ENCODE results near the gene PUSL1.

PUSL1 gene

DNA sequence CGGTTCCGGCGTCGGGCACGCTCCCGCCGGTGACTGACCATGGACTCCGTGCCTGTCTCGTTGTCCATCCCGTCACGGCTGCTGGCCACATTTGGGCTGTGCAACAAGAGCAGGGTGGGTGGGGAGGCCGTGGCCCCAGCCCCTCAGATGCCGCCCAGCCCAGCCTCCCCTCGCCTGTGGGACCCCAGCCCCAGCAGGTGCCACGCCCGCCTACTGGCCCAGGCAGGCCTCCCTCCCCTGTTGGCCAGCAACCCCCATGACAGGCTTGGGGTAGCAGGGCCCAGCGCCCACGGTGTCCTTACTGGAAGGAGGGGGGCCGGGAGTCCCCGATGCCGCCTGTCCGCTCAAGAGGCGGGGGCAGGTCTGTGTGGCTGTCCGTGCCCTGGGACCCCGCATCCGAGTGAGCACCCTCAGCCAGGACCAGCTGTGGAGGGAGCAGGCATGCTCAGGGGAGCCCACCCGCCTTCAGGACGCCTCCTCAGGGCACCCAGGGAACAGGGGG is 33.7 kb downstream of the PUSL1 start:
- DNase-seq (ENCODE audit: low read depth in 1 of 2, low spot score in 1 of 2) = no peak
- TF ChIP-seq GABPA (IDR thresholded peaks at IDR 0.05; ENCODE audit: low read depth) = no peak
- TF ChIP-seq, protein P1, sequence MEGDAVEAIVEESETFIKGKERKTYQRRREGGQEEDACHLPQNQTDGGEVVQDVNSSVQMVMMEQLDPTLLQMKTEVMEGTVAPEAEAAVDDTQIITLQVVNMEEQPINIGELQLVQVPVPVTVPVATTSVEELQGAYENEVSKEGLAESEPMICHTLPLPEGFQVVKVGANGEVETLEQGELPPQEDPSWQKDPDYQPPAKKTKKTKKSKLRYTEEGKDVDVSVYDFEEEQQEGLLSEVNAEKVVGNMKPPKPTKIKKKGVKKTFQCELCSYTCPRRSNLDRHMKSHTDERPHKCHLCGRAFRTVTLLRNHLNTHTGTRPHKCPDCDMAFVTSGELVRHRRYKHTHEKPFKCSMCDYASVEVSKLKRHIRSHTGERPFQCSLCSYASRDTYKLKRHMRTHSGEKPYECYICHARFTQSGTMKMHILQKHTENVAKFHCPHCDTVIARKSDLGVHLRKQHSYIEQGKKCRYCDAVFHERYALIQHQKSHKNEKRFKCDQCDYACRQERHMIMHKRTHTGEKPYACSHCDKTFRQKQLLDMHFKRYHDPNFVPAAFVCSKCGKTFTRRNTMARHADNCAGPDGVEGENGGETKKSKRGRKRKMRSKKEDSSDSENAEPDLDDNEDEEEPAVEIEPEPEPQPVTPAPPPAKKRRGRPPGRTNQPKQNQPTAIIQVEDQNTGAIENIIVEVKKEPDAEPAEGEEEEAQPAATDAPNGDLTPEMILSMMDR (IDR thresholded peaks at IDR 0.05; ENCODE audit: insufficient read depth, low read length) = no peak
- no peak for TF ChIP-seq SPI1 (IDR thresholded peaks at IDR 0.05; ENCODE audit: borderline replicate concordance, low read depth)
- TF ChIP-seq POLR2AphosphoS5 (IDR thresholded peaks at IDR 0.05; ENCODE audit: low read depth) = no peak
- TF ChIP-seq, protein P2, sequence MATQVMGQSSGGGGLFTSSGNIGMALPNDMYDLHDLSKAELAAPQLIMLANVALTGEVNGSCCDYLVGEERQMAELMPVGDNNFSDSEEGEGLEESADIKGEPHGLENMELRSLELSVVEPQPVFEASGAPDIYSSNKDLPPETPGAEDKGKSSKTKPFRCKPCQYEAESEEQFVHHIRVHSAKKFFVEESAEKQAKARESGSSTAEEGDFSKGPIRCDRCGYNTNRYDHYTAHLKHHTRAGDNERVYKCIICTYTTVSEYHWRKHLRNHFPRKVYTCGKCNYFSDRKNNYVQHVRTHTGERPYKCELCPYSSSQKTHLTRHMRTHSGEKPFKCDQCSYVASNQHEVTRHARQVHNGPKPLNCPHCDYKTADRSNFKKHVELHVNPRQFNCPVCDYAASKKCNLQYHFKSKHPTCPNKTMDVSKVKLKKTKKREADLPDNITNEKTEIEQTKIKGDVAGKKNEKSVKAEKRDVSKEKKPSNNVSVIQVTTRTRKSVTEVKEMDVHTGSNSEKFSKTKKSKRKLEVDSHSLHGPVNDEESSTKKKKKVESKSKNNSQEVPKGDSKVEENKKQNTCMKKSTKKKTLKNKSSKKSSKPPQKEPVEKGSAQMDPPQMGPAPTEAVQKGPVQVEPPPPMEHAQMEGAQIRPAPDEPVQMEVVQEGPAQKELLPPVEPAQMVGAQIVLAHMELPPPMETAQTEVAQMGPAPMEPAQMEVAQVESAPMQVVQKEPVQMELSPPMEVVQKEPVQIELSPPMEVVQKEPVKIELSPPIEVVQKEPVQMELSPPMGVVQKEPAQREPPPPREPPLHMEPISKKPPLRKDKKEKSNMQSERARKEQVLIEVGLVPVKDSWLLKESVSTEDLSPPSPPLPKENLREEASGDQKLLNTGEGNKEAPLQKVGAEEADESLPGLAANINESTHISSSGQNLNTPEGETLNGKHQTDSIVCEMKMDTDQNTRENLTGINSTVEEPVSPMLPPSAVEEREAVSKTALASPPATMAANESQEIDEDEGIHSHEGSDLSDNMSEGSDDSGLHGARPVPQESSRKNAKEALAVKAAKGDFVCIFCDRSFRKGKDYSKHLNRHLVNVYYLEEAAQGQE (IDR thresholded peaks at IDR 0.05; ENCODE audit: insufficient replicate concordance, low read depth) = no peak
- Histone ChIP-seq H3K27ac (replicated peaks) (no peak overlapping the region), H3K27me3 (ENCODE audit: insufficient read depth, poor library complexity, severe bottlenecking) (no peaks in the 10 kb centered on the region), H3K4me3 (replicated peaks; ENCODE audit: insufficient read depth, low read length) (no peak overlapping the region)

DNA sequence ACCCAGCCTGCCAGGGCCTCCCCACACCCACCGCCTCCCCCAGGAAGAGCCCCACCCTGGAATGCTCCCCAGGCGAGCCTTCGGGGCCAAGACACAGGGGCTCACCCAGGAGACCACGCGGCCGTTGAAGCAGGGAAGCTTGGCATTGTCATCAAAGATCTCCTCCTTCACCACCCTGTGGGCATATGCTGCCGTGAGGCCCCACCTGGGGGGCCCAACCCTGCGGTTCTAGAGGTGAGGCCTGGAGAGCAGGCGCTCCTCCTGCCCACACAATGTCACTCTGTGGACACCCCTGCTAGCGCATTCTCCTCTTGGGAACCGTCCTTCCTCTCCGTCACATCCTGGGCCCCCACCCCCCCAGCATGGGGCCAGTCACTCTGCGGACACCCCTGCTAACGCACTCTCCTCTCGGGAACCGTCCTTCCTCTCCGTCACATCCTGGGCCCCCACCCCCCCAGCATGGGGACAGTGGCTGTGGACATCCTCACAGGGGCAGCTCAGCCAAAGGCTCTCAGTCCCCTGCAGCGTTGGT is 34.3 kb downstream of the PUSL1 start:
- no peak overlapping the region for H3K4me3 ChIP-seq (replicated peaks; ENCODE audit: insufficient read depth, low read length)
- H3K27ac ChIP-seq (replicated peaks) = no peak overlapping the region
- H3K27me3 ChIP-seq (ENCODE audit: insufficient read depth, poor library complexity, severe bottlenecking) = no peaks in the 10 kb centered on the region
- TF ChIP-seq, protein P1 (IDR thresholded peaks at IDR 0.05; ENCODE audit: insufficient read depth, low read length) = no peak
- TF ChIP-seq SPI1 (IDR thresholded peaks at IDR 0.05; ENCODE audit: borderline replicate concordance, low read depth) (no peak), GABPA (IDR thresholded peaks at IDR 0.05; ENCODE audit: low read depth) (no peak), POLR2AphosphoS5 (IDR thresholded peaks at IDR 0.05; ENCODE audit: low read depth) (no peak)
- TF ChIP-seq, protein P2 (IDR thresholded peaks at IDR 0.05; ENCODE audit: insufficient replicate concordance, low read depth) = no peak
- DNase-seq (ENCODE audit: low read depth in 1 of 2, low spot score in 1 of 2) = no peak

DNA sequence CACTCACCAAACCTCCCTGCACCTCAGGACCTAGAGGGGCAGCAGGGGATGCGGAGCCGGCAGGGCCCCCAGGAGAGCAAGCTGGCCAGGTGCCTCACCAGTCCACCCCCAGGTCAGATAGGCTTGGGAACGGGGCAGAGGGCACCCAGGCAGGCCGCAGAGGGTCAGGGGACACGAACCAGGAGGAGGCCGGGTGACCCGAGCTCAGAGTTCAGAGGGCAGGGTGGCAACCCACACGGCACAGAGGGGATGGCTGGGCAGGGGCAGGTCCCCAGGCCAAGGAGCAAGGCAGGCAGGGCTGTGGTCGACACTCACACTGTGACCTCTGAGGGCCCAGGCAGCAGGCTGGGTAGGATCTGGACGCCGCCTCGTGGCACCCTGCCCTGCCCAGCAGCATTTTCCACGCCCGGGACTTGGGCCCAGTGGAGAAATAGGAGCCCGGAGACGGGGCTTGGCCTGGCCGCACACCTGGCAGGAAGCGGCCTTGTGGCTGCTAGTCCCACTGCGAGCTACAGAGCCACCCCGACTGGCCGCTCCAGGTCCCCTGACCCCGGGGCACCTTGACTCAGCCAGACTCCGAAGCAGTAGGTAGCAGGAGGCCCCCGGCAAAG is 35.5 kb downstream of the PUSL1 start:
- Histone ChIP-seq H3K4me3 (replicated peaks; ENCODE audit: insufficient read depth, low read length) (no peak overlapping the region), H3K27me3 (ENCODE audit: insufficient read depth, poor library complexity, severe bottlenecking) (no peaks in the 10 kb centered on the region), H3K27ac (replicated peaks) (no peak overlapping the region)
- TF ChIP-seq SPI1 (IDR thresholded peaks at IDR 0.05; ENCODE audit: borderline replicate concordance, low read depth) = no peak
- TF ChIP-seq GABPA (IDR thresholded peaks at IDR 0.05; ENCODE audit: low read depth) = no peak
- no peak for TF ChIP-seq POLR2AphosphoS5 (IDR thresholded peaks at IDR 0.05; ENCODE audit: low read depth)
- TF ChIP-seq, protein P2 (IDR thresholded peaks at IDR 0.05; ENCODE audit: insufficient replicate concordance, low read depth) = no peak
- TF ChIP-seq, protein P1 (IDR thresholded peaks at IDR 0.05; ENCODE audit: insufficient read depth, low read length) = no peak
- DNase-seq (ENCODE audit: low read depth in 1 of 2, low spot score in 1 of 2) = no peak
